ENCODE measurements around the gene DPPA2.
"Not testable (repeated sequence)": the region's sequence is repeated elsewhere in the genome, so short reads cannot be mapped to it uniquely, and the experiment has no call there.

DPPA2 gene

GRCh38 chr3:109316162-109316730 lies at the start of gene DPPA2:
DPPA2 (minus strand) TSS chr3:109316517; CDS start chr3:109314542, 1,975 bp downstream.
- no peak for DNase-seq (ENCODE audit: low read depth)

- DNase-seq (ENCODE audit: low read depth), result peak; percentile 1
These were observed 47.8 kb upstream of the DPPA2 start for GRCh38 chr3:109364088-109364487.

DNA sequence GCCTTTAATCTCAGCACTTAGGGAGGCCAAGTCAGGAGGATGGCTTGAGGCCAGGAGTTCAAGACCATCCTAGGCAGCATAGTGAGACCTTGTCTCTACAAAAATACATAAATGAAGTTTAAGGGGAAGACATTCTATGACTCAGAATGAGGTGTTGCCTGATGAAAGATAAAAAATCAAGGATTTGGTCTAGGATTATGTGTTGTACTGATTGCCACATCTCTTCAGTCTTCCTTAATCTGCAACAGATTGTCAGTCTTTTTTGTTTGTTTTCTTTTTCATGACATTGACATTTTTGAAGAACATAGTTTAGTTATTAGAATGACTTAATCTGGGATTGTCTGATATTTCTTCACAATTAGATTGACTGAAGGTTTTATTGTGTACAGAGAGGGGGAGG lies 47.3 kb upstream of the DPPA2 start:
- DNase-seq (ENCODE audit: low read depth), result no peak

- DNase-seq (ENCODE audit: low read depth), result no peak
These were observed 46.5 kb upstream of the DPPA2 start for GRCh38 chr3:109362823-109363222.

- not testable (repeated sequence) for DNase-seq (ENCODE audit: low read depth)
These were observed 42.5 kb upstream of the DPPA2 start for GRCh38 chr3:109358809-109359208.

GRCh38 chr3:109356442-109357155 lies 40.3 kb upstream of the DPPA2 start:
- DNase-seq (ENCODE audit: low read depth), result no peak

DNA sequence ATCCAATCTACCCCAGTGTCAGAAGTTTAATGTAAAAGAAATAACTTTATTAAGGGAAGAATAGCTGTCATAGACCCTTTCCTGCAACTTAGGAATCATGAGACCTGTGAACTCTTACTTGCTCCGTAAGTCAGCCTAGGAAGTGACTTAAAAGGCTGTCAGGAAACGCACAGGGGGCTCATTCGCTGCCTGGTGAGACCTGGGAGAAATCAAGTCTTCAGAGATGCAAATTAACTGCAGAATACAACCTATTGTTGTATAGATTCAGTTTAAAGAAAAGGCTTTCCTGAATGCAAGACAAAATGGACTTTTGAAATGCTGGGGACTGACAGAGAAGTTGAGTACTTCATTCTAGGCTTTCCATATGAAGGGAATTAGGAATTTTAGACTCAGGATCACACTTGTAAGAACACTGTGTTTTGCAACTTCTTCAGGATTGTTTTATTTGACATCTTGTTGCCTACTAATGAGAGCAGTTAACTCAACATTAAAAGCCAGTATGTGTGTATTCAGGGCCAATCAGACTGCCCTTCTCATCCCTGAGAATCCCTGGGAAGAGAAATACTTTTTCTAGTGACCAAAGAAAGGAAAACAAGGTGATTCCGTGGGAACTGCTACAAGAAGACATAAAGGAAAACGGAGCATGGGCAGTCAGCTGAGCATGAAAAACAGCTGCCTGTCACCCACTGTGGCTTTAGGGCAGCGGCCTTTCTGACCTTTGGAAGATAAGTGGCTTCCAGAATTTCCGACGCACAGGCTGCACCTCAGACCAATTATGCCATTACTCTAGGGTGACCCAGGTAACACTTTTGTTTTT lies 39.5 kb upstream of the DPPA2 start:
- DNase-seq (ENCODE audit: low read depth), result no peak

DNA sequence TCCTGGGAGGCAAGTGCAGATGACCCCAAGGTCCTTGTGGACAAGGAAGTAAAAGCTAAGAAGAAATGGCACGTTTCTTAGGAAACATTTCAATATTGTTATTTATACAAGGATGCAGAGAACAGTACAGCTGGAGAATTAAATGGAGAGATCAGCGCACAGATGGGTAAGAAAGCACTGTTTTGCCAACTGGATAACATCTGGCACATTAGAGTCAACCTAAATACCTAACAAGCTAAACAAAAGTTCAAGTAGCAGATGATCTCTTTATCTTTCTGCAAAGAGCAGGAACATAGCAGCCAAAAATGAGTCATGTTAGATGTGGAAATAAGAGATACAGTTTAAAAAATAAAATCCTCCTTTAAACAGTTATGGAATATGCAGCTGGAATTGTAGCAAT lies 36.7 kb upstream of the DPPA2 start:
- no peak for DNase-seq (ENCODE audit: low read depth)

DNA sequence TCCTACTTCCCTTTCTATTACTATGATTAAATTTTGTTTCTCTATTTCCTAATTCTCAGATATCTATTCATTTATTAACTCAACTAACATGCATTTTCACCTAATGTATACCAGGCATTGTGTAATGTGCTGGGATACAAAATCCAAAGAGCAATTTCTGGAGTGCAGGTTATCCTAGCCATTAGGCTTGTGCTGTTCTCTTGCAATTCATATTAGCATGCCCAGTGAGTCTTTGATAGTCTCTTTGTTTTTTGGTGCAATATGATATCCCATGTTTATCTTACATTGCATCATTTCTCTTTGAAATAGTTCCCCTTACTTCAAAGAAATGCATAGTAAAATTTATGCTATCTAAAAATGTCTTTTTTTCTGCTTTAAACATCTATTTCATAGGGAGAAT lies 34.9 kb upstream of the DPPA2 start:
- no peak for DNase-seq (ENCODE audit: low read depth)

DNA sequence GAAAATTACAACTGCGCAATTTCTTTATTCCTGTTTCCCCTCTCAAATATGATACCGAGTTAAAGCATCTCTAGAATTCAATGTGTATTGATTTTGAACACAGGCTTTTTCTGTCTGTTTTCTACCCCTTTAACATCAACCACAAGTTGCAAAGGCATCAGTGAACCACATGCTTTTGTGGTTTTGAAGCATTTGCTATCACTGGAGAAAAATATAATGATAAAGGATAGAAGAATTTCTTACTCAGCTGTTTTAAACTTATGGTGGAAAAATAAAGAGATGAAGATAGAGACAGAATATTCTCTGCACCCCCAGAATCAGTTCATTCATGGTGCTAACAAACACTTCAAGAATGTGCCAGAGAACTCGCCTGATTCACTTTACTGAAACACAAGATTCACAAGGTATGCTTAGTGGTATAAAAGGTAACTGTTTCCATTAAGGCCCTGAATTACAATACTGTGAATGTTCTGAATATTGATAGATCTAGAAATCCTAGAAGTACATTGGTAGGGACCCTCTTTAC lies 30.5 kb upstream of the DPPA2 start:
- DNase-seq (ENCODE audit: low read depth), result no peak

GRCh38 chr3:109346099-109346498 lies 29.8 kb upstream of the DPPA2 start:
- no peak for DNase-seq (ENCODE audit: low read depth)

GRCh38 chr3:109339714-109340648 lies 23.7 kb upstream of the DPPA2 start:
- DNase-seq (ENCODE audit: low read depth), result no peak

GRCh38 chr3:109339197-109339596 lies 22.9 kb upstream of the DPPA2 start:
- no peak for DNase-seq (ENCODE audit: low read depth)

DNA sequence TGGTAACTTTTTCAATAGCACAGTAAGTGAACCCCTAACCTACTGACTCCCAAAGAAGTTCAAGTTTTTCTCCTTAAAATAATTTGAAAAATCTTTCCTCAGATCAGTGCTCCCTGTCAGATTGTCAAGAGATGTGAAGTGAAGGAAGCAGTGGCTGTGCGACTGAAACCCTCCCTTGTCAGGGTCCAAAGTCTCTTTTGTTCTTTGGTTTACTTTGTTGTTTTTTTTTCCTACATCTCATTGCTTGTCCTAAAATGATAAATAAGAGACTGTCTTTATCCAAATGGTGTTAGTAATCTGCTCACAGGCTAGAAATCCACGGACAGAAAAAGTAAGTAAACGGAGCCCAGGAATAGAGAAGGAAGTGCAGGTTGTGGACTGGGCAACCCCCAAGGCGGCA lies 22.0 kb upstream of the DPPA2 start:
- DNase-seq (ENCODE audit: low read depth), result no peak

- no peak for DNase-seq (ENCODE audit: low read depth)
These were observed 21.1 kb upstream of the DPPA2 start, which contains the start of gene DPPA4 for GRCh38 chr3:109337393-109337792. DPPA4 (minus strand) TSS chr3:109337546; CDS start chr3:109337517, 29 bp downstream.

DNA sequence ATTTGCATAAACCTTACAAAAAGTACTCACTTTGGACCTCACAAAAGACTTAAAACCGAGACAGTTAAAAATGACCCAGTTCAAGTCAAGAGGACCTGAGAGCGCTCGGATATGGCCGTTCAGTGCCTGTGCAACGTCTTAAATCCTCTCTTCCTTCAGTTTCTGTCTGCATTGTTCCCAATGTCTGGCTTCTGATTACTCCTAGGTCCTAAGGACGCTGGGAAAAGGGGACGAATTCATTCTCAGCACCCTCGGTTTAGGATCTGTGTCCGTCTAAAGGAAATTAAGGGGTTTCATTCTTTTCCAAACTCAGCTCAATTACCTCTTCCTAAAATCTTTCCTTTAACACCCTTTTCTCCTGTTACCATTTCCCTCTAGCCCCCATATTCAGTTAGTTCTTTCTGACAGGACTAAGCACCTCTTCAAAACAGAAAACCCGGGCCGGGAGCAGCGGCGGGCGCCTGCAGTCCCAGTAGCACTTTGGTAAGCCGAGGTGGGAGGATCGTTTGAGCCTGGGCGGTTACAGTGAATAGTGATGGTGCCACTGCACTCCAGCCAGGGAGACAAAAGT lies 20.1 kb upstream of the DPPA2 start:
- DNase-seq (ENCODE audit: low read depth), result peak; percentile 29

DNA sequence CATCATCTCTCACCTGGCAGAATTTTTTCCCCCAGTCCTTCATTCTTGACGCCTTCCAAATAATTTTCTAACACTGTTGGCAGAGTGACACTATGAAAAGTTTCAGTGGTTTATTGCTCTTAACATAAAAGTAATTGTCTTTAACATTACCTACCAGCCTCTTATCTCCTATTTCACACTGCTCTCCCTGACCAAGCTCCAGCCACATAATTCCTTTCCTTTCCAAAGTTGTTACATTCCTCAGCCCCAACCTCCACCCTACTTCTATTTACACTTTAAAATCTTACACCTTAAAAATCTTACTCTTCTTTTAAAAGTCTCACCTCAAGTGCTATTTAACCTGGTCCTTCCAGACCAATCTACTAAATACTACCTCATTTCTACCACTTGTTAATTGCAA lies 18.3 kb upstream of the DPPA2 start:
- no peak for DNase-seq (ENCODE audit: low read depth)

DNA sequence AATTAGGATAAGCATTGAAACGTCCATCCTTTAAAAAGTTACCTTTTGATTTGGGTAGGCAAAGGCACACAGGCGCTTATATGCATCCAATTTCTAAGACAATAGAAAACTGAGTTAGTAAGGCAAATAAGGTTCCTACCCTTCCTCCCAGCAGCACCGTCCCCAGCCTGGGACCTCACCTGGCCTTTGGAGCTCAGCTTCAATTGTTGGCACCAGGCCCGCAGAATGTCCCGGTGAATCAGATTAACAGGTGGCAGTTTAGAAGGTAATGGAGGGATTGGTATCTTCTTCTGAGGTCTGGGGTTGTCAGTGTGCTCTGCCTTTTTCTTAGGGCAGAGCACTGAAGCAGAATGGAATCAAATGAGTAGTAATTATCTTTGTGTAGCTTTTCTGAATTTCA lies 15.4 kb upstream of the DPPA2 start:
- no peak for DNase-seq (ENCODE audit: low read depth)

- DNase-seq (ENCODE audit: low read depth), result no peak
These were observed 14.1 kb upstream of the DPPA2 start for GRCh38 chr3:109330405-109330804.

- DNase-seq (ENCODE audit: low read depth), result no peak
These were observed 11.9 kb upstream of the DPPA2 start for GRCh38 chr3:109328202-109328601.

DNA sequence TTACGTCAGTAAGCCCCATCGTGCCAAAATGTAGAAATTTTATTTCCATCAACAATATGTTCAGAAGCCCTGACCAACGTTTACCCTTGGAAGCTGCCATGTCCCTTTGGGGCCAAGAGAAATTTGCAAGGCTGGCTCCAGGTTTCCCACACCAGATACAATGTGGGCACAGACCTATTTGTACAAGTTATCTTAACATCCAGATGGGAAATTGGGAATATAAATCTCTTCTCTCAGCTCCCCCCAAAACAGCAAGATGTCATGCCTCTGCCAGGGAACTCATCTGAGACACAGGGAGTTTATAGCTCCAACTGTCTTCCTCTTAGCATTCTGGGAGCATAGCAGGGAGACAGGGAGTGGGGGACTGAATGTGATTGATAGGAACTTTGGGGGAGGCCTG lies 9.3 kb upstream of the DPPA2 start:
- no peak for DNase-seq (ENCODE audit: low read depth)

Measured in fibroblast of gingiva (primary cell).